DOHH2 (cell line): ENCODE data around the gene MILR1.
"Not testable (repeated sequence)": the region's sequence is repeated elsewhere in the genome, so short reads cannot be mapped to it uniquely, and the experiment has no call there.

Source experiments
- EZH2phosphoT487 ChIP-seq: fragments of 200-600 bp; sonication (generic); IDR thresholded peaks from 2 replicates; pipeline ENCODE4 v1.6.1; 2017; ENCODE audit warnings: borderline replicate concordance, mild to moderate bottlenecking, antibody characterized with exemption, low read length, moderate library complexity, mixed read lengths
- TF ChIP-seq, protein P1 (sequence below): fragments of 200-600 bp; sonication (generic); IDR thresholded peaks from one replicate; pipeline ENCODE4 v1.5.1; 2014; ENCODE audit warnings: antibody characterized with exemption, mild to moderate bottlenecking, low read depth, low read length; ENCODE audit not compliant: poor library complexity, severe bottlenecking

DNA sequence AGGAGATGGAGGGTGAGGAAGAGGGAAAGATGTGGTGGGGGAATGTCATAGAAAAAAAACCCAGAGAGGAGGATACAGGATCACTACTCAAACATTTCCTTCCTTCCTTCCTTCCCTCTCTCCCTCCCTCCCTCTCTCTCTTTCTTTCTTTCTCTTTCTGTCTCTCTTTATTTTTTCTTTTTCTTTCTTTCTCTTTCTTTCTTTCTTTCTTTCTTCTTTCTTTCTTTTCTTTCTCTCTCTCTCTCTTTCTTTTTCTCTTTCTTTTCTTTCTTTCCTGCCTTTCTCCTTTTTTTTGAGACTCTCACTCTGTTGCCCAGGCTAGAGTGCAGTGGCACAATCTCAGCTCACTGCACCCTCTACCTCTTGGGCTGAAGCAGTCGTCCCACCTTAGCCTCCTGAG is 17.9 kb downstream of the MILR1 start:
- TF ChIP-seq, protein P1, sequence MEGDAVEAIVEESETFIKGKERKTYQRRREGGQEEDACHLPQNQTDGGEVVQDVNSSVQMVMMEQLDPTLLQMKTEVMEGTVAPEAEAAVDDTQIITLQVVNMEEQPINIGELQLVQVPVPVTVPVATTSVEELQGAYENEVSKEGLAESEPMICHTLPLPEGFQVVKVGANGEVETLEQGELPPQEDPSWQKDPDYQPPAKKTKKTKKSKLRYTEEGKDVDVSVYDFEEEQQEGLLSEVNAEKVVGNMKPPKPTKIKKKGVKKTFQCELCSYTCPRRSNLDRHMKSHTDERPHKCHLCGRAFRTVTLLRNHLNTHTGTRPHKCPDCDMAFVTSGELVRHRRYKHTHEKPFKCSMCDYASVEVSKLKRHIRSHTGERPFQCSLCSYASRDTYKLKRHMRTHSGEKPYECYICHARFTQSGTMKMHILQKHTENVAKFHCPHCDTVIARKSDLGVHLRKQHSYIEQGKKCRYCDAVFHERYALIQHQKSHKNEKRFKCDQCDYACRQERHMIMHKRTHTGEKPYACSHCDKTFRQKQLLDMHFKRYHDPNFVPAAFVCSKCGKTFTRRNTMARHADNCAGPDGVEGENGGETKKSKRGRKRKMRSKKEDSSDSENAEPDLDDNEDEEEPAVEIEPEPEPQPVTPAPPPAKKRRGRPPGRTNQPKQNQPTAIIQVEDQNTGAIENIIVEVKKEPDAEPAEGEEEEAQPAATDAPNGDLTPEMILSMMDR = not testable (repeated sequence)
- TF ChIP-seq EZH2phosphoT487 = not testable (repeated sequence)
